ENCODE data around the gene NOL6.
"Not testable (repeated sequence)": the region's sequence is repeated elsewhere in the genome, so short reads cannot be mapped to it uniquely, and the experiment has no call there.

The NOL6 gene

GRCh38 chr9:33429256-33429985 lies 44.3 kb downstream of the NOL6 start:
- no peak for DNase-seq

GRCh38 chr9:33426843-33427293 lies 46.9 kb downstream of the NOL6 start:
- no peak for DNase-seq

GRCh38 chr9:33425128-33425533 lies 48.6 kb downstream of the NOL6 start:
- no peak for DNase-seq

- DNase-seq = not testable (repeated sequence)
Measured at GRCh38 chr9:33424492-33424891, 49.2 kb downstream of the NOL6 start.

GRCh38 chr9:33424043-33424442 lies 49.7 kb downstream of the NOL6 start:
- not testable (repeated sequence) for DNase-seq

GRCh38 chr9:33419708-33420303 lies 53.9 kb downstream of the NOL6 start:
- DNase-seq = no peak

GRCh38 chr9:33418090-33418489 lies 55.6 kb downstream of the NOL6 start:
- DNase-seq = no peak

GRCh38 chr9:33416996-33417395 lies 56.7 kb downstream of the NOL6 start:
- no peak for DNase-seq

GRCh38 chr9:33415501-33416038 lies 58.2 kb downstream of the NOL6 start:
- peak; percentile 46 for DNase-seq

- no peak for DNase-seq
Measured at GRCh38 chr9:33414889-33415500, 58.7 kb downstream of the NOL6 start.

GRCh38 chr9:33414268-33414667 lies 59.5 kb downstream of the NOL6 start:
- no peak for DNase-seq
